HepG2 (cell line): ENCODE measurements around the gene AFF1. TPM values are rescaled to one million over a fixed set of nuclear protein-coding genes. Genes with fewer than 3 reads are reported as not detected.

Experiments
- EED ChIP-seq: sonication (generic); formaldehyde crosslinking; IDR thresholded peaks from 2 replicates; pipeline ENCODE4 v1.5.0; 2020; ENCODE audit warnings: mild to moderate bottlenecking, missing genetic modification reagents
- ETV5 ChIP-seq: IDR thresholded peaks from 2 replicates; pipeline ENCODE4 v1.6.1; 2018; ENCODE audit warnings: missing biosample characterization, missing genetic modification reagents, inconsistent platforms, borderline replicate concordance
- GATAD1 ChIP-seq: IDR thresholded peaks from 2 replicates; pipeline ENCODE4 v1.6.1; 2016; ENCODE audit warnings: missing genetic modification reagents, missing compliant biosample characterization
- HMG20A ChIP-seq: IDR thresholded peaks from 2 replicates; pipeline ENCODE4 v1.6.1; 2016; ENCODE audit warnings: borderline replicate concordance
- HMG20B ChIP-seq: conservative IDR thresholded peaks from 2 replicates; pipeline ENCODE4 v1.6.1; 2016; ENCODE audit warnings: missing genetic modification reagents, missing compliant biosample characterization
- ISX ChIP-seq: sonication (generic); formaldehyde crosslinking; conservative IDR thresholded peaks from 2 replicates; pipeline ENCODE4 v1.5.0; 2020; ENCODE audit warnings: missing genetic modification reagents
- KDM5A ChIP-seq: fragments of 200-600 bp; sonication (generic); IDR thresholded peaks from 2 replicates; pipeline ENCODE4 v1.7.0; 2018; ENCODE audit warnings: antibody characterized with exemption, mild to moderate bottlenecking, low read length, borderline replicate concordance
- KLF13 ChIP-seq: sonication (generic); formaldehyde crosslinking; IDR thresholded peaks from 2 replicates; pipeline ENCODE4 v1.4.0; 2020; ENCODE audit warnings: mild to moderate bottlenecking, missing genetic modification reagents
- KMT2B ChIP-seq: IDR thresholded peaks from 2 replicates; pipeline ENCODE4 v1.6.1; 2016; ENCODE audit warnings: missing genetic modification reagents, missing compliant biosample characterization
- NCOA2 ChIP-seq: sonication (generic); formaldehyde crosslinking; IDR thresholded peaks from 2 replicates; pipeline ENCODE4 v1.8.0; 2022; ENCODE audit warnings: inconsistent platforms
- NFIB ChIP-seq: sonication (generic); formaldehyde crosslinking; IDR thresholded peaks from 2 replicates; pipeline ENCODE4 v1.9.0; 2021; ENCODE audit warnings: missing genetic modification reagents, mild to moderate bottlenecking, borderline replicate concordance
- ONECUT2 ChIP-seq: sonication (generic); formaldehyde crosslinking; IDR thresholded peaks from 2 replicates; pipeline ENCODE4 v1.4.0; 2020; ENCODE audit warnings: missing genetic modification reagents
- POLR2AphosphoS2 ChIP-seq: IDR thresholded peaks from 2 replicates; pipeline ENCODE4 v1.6.1; 2011; ENCODE audit warnings: low read depth, low read length, improper control_type of control experiment
- SMYD3 ChIP-seq: sonication (generic); formaldehyde crosslinking; IDR thresholded peaks from 2 replicates; pipeline ENCODE4 v1.8.1; 2023; ENCODE audit warnings: mild to moderate bottlenecking, missing genetic modification reagents
- SRY ChIP-seq: sonication (generic); formaldehyde crosslinking; IDR thresholded peaks from 2 replicates; pipeline ENCODE4 v1.8.0; 2022; ENCODE audit warnings: mild to moderate bottlenecking, missing genetic modification reagents
- ZNF430 ChIP-seq: sonication (generic); formaldehyde crosslinking; IDR thresholded peaks from 2 replicates; pipeline ENCODE4 v1.9.0; 2021; ENCODE audit warnings: mild to moderate bottlenecking, missing genetic modification reagents
- ZNF615 ChIP-seq: sonication (generic); formaldehyde crosslinking; IDR thresholded peaks from 2 replicates; pipeline ENCODE4 v1.5.0; 2020; ENCODE audit warnings: mild to moderate bottlenecking, missing genetic modification reagents, borderline replicate concordance
- ZNF768 ChIP-seq: sonication (generic); formaldehyde crosslinking; IDR thresholded peaks from 2 replicates; pipeline ENCODE4 v1.4.0; 2020; ENCODE audit warnings: missing genetic modification reagents
- ZNF839 ChIP-seq: sonication (generic); formaldehyde crosslinking; IDR thresholded peaks from 2 replicates; pipeline ENCODE4 v1.4.0; 2020; ENCODE audit warnings: missing genetic modification reagents, mild to moderate bottlenecking, borderline replicate concordance
- polyA plus RNA-seq, 8 experiments: library from polyadenylated mRNA; depleted of rRNA in 3 of 8; stranded (reverse) in 7 of 8; unstranded in 1 of 8; fragments of >200 nt; fragmentation: Illumina TruSeq in 4 of 8; extraction: Trizol in 4 of 8; gene quantifications; 2 replicates each; pipeline versions ENCODE4 v1.2.1 to v1.2.3, GENCODE V29; 2011 to 2016; ENCODE audit warnings: low read depth in 4 of 8, missing spikeins in 1 of 8, mixed read lengths in 1 of 8; ENCODE audit not compliant: insufficient read depth in 1 of 8
- total RNA-seq, 5 experiments: library from RNA; depleted of rRNA; stranded (reverse); fragments of >200 nt; fragmentation: Illumina TruSeq; extraction: Trizol; gene quantifications; 2 replicates each; pipeline ENCODE4 v1.2.3, GENCODE V29; 2016; ENCODE audit warnings: low read depth in 1 of 5
- TF ChIP-seq, protein P1 (sequence below): sonication (generic); formaldehyde crosslinking; IDR thresholded peaks from 2 replicates; pipeline ENCODE4 v1.9.0; 2021; ENCODE audit warnings: missing genetic modification reagents, mild to moderate bottlenecking, borderline replicate concordance
- TF ChIP-seq, protein P2 (sequence below): sonication (generic); formaldehyde crosslinking; IDR thresholded peaks from 2 replicates; pipeline ENCODE4 v1.4.0; 2020; ENCODE audit warnings: missing genetic modification reagents, low read depth, mild to moderate bottlenecking, borderline replicate concordance
- TF ChIP-seq, protein P3 (sequence below): sonication (generic); formaldehyde crosslinking; IDR thresholded peaks from 2 replicates; pipeline ENCODE4 v1.9.0; 2021; ENCODE audit warnings: missing genetic modification reagents, borderline replicate concordance
- TF ChIP-seq, protein P4 (sequence below): sonication (generic); formaldehyde crosslinking; IDR thresholded peaks from 2 replicates; pipeline ENCODE4 v1.4.0; 2020; ENCODE audit warnings: missing genetic modification reagents
- TF ChIP-seq, protein P5 (sequence below): sonication (generic); formaldehyde crosslinking; IDR thresholded peaks from 2 replicates; pipeline ENCODE4 v1.4.0; 2020; ENCODE audit warnings: missing genetic modification reagents

Gene AFF1
- total and polyA plus RNA-seq, 2 of the 13 experiments (the other 11 are each of a cell fraction or from before 2014, with no cell fraction given): 15.5 to 15.9 TPM

DNA sequence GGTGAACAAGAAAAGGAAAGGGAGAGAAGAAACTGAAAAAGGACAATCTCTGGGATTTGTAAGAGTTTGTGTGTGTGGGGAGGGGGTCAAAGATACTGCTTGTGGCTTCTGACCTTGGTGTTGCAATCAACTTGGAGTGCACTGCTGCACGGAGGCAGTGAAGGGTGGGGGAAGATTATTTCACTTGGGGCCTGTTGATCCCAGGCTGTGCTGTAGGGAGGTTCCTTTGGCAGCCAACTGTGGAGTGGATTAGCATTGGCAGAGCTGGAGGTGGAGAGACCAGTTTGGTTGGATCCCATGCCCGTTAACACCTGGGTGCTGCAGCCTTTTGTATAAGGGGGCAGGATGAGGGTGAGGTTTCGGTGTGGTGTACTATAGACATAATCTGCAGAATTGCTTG, 38.2 kb downstream of the AFF1 start (continued):
- TF ChIP-seq, protein P1, sequence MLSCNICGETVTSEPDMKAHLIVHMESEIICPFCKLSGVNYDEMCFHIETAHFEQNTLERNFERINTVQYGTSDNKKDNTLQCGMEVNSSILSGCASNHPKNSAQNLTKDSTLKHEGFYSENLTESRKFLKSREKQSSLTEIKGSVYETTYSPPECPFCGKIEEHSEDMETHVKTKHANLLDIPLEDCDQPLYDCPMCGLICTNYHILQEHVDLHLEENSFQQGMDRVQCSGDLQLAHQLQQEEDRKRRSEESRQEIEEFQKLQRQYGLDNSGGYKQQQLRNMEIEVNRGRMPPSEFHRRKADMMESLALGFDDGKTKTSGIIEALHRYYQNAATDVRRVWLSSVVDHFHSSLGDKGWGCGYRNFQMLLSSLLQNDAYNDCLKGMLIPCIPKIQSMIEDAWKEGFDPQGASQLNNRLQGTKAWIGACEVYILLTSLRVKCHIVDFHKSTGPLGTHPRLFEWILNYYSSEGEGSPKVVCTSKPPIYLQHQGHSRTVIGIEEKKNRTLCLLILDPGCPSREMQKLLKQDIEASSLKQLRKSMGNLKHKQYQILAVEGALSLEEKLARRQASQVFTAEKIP (CRISPR knock-in tag): no peak
- TF ChIP-seq ZNF839 (no peak), ZNF768 (CRISPR knock-in tag) (no peak), HMG20B (CRISPR knock-in tag) (no peak), POLR2AphosphoS2 (no peak), EED (no peak), ZNF615 (CRISPR knock-in tag) (no peak), ISX (CRISPR knock-in tag) (no peak), SMYD3 (CRISPR knock-in tag) (no peak), SRY (CRISPR knock-in tag) (no peak), GATAD1 (0 out of 2 replicates have a peak, but pooled peaks have one; percentile 27), NFIB (no peak), ONECUT2 (0 out of 2 replicates have a peak, but pooled peaks have one; percentile 22), NCOA2 (CRISPR knock-in tag) (peak; percentile 71), KMT2B (CRISPR knock-in tag) (no peak; the same call in 1 of the 2 replicates), KLF13 (CRISPR knock-in tag) (no peak), ETV5 (CRISPR knock-in tag) (peak; percentile 57; the same call in 1 of the 2 replicates), KDM5A (no peak), HMG20A (CRISPR knock-in tag) (peak; percentile 74; the same call in 1 of the 2 replicates), ZNF430 (CRISPR knock-in tag) (peak; percentile 80; the same call in 1 of the 2 replicates)
- TF ChIP-seq, protein P2, sequence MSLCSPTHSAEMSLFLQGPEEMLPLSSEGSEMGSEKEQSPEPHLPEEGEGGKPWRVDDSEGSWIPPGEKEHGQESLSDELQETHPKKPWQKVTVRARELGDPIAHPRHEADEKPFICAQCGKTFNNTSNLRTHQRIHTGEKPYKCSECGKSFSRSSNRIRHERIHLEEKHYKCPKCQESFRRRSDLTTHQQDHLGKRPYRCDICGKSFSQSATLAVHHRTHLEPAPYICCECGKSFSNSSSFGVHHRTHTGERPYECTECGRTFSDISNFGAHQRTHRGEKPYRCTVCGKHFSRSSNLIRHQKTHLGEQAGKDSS (CRISPR knock-in tag): no peak
- TF ChIP-seq, protein P3, sequence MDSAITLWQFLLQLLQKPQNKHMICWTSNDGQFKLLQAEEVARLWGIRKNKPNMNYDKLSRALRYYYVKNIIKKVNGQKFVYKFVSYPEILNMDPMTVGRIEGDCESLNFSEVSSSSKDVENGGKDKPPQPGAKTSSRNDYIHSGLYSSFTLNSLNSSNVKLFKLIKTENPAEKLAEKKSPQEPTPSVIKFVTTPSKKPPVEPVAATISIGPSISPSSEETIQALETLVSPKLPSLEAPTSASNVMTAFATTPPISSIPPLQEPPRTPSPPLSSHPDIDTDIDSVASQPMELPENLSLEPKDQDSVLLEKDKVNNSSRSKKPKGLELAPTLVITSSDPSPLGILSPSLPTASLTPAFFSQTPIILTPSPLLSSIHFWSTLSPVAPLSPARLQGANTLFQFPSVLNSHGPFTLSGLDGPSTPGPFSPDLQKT (CRISPR knock-in tag): no peak
- TF ChIP-seq, protein P4, sequence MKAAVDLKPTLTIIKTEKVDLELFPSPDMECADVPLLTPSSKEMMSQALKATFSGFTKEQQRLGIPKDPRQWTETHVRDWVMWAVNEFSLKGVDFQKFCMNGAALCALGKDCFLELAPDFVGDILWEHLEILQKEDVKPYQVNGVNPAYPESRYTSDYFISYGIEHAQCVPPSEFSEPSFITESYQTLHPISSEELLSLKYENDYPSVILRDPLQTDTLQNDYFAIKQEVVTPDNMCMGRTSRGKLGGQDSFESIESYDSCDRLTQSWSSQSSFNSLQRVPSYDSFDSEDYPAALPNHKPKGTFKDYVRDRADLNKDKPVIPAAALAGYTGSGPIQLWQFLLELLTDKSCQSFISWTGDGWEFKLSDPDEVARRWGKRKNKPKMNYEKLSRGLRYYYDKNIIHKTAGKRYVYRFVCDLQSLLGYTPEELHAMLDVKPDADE (CRISPR knock-in tag): no peak
- TF ChIP-seq, protein P5, sequence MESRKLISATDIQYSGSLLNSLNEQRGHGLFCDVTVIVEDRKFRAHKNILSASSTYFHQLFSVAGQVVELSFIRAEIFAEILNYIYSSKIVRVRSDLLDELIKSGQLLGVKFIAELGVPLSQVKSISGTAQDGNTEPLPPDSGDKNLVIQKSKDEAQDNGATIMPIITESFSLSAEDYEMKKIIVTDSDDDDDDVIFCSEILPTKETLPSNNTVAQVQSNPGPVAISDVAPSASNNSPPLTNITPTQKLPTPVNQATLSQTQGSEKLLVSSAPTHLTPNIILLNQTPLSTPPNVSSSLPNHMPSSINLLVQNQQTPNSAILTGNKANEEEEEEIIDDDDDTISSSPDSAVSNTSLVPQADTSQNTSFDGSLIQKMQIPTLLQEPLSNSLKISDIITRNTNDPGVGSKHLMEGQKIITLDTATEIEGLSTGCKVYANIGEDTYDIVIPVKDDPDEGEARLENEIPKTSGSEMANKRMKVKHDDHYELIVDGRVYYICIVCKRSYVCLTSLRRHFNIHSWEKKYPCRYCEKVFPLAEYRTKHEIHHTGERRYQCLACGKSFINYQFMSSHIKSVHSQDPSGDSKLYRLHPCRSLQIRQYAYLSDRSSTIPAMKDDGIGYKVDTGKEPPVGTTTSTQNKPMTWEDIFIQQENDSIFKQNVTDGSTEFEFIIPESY (CRISPR knock-in tag): peak; percentile 33; the same call in 1 of the 2 replicates
